NCI-H345 (cell line): ENCODE results near the gene TMEM59.
"Not testable (repeated sequence)": the region's sequence is repeated elsewhere in the genome, so short reads cannot be mapped to it uniquely, and the experiment has no call there.

ENCODE experiments used
- DNase-seq: peaks from one replicate; lab custom pipeline; 2025; lab: John Stamatoyannopoulos, UW

The TMEM59 gene

GRCh38 chr1:54052934-54053744 is at the start of gene TMEM59, which contains the start of gene TCEANC2:
Gene TMEM59 (minus strand): TSS chr1:54053204. CDS start chr1:54053188, 16 bp downstream.
Gene TCEANC2 (plus strand): TSS chr1:54053608. CDS start chr1:54054423, 815 bp downstream.
- peak; percentile 98 for DNase-seq

- no peak for DNase-seq
Observed at GRCh38 chr1:54100500-54100899, 47.5 kb upstream of the TMEM59 start.

- DNase-seq: no peak
Observed at GRCh38 chr1:54099061-54099610, 46.1 kb upstream of the TMEM59 start.

- no peak for DNase-seq
Observed at GRCh38 chr1:54096877-54097240, 43.9 kb upstream of the TMEM59 start.

GRCh38 chr1:54096227-54096876 is 43.3 kb upstream of the TMEM59 start:
- no peak for DNase-seq

GRCh38 chr1:54095546-54096226 is 42.7 kb upstream of the TMEM59 start:
- no peak for DNase-seq

GRCh38 chr1:54094730-54095105 is 41.7 kb upstream of the TMEM59 start:
- not testable (repeated sequence) for DNase-seq

GRCh38 chr1:54094001-54094729 is 41.2 kb upstream of the TMEM59 start:
- DNase-seq: no peak

- DNase-seq: no peak
Observed at GRCh38 chr1:54091666-54092065, 38.7 kb upstream of the TMEM59 start.

GRCh38 chr1:54088385-54088784 is 35.4 kb upstream of the TMEM59 start:
- no peak for DNase-seq

GRCh38 chr1:54086754-54087153 is 33.8 kb upstream of the TMEM59 start:
- no peak for DNase-seq

GRCh38 chr1:54084794-54085193 is 31.8 kb upstream of the TMEM59 start:
- no peak for DNase-seq

- DNase-seq: peak; percentile 37
Observed at GRCh38 chr1:54081306-54082270, 28.6 kb upstream of the TMEM59 start.

- DNase-seq: no peak
Observed at GRCh38 chr1:54080598-54081049, 27.6 kb upstream of the TMEM59 start.

GRCh38 chr1:54077359-54077758 is 24.4 kb upstream of the TMEM59 start:
- no peak for DNase-seq

- peak; percentile 46 for DNase-seq
Observed at GRCh38 chr1:54070171-54070837, 17.3 kb upstream of the TMEM59 start.

GRCh38 chr1:54069791-54070170 is 16.8 kb upstream of the TMEM59 start:
- no peak for DNase-seq

- DNase-seq: no peak
Observed at GRCh38 chr1:54064299-54064698, 11.3 kb upstream of the TMEM59 start.

GRCh38 chr1:54054438-54054749 is 1.4 kb upstream of the TMEM59 start:
- no peak for DNase-seq

- peak; percentile 21 for DNase-seq
Observed at GRCh38 chr1:54053745-54054437, 887 bp upstream of the TMEM59 start.
